ENCODE results near the gene CHRM2. TPM values are rescaled to one million over a fixed set of nuclear protein-coding genes. Genes with fewer than 3 reads are reported as not detected.

The CHRM2 gene
- total and polyA plus RNA-seq, 8 donors = 0.19 to 50.9 (median 4.9) TPM; not detected in 1

- H3K4me3 ChIP-seq = no peak overlapping the region
- 50 to 78% (median 68%) methylated on average over 3 of the region's 3 CpGs for WGBS, 5 donors
- H3K36me3 ChIP-seq = no peaks in the 10 kb centered on the region
- no peaks in the 10 kb centered on the region for H3K27me3 ChIP-seq
- H3K9me3 ChIP-seq = no peaks in the 10 kb centered on the region
- H3K27ac ChIP-seq = no peak overlapping the region
- intact Hi-C loops (cut with DNase I; ENCODE audit: low total_unique reads) = no loop called here
- no peak for TF ChIP-seq POLR2AphosphoS5 (IDR thresholded peaks at IDR 0.05)
- no peak for TF ChIP-seq EP300 (IDR thresholded peaks at IDR 0.05)
- TF ChIP-seq CTCF (IDR thresholded peaks at IDR 0.05) = no peak
- TF ChIP-seq POLR2A (IDR thresholded peaks at IDR 0.05) = no peak
- peaks cover 0 to 1% (median 0%) of the 10 kb centered on the region in 4 donors for H3K4me1 ChIP-seq
- DNase-seq = no peak
These were observed 62.9 kb downstream of the CHRM2 start for GRCh38 chr7:136931169-136931867.

GRCh38 chr7:136937436-136937835, 69.0 kb downstream of the CHRM2 start:
- intact Hi-C loops (cut with DNase I; ENCODE audit: low total_unique reads) = no loop called here
- WGBS, 5 donors = 82 to 90% (median 88%) methylated on average over 5 of the region's 5 CpGs
- Histone ChIP-seq H3K4me3 (no peak overlapping the region), H3K36me3 (no peaks in the 10 kb centered on the region), H3K27ac (no peak overlapping the region), H3K9me3 (no peaks in the 10 kb centered on the region), H3K27me3 (no peaks in the 10 kb centered on the region), H3K4me1 (peaks cover 0 to 4% (median 0%) of the 10 kb centered on the region in 4 donors)
- no peak for TF ChIP-seq CTCF (IDR thresholded peaks at IDR 0.05)
- TF ChIP-seq POLR2A (IDR thresholded peaks at IDR 0.05) = no peak
- TF ChIP-seq POLR2AphosphoS5 (IDR thresholded peaks at IDR 0.05) = no peak
- TF ChIP-seq EP300 (IDR thresholded peaks at IDR 0.05) = no peak
- no peak for DNase-seq

GRCh38 chr7:136938476-136938875, 70.0 kb downstream of the CHRM2 start:
- intact Hi-C loops (cut with DNase I; ENCODE audit: low total_unique reads) = no loop called here
- no peak for DNase-seq
- 82 to 95% (median 91%) methylated on average over 3 to 13 of the region's 13 CpGs for WGBS, 5 donors
- TF ChIP-seq EP300 (IDR thresholded peaks at IDR 0.05) (no peak), POLR2A (IDR thresholded peaks at IDR 0.05) (no peak), CTCF (IDR thresholded peaks at IDR 0.05) (no peak), POLR2AphosphoS5 (IDR thresholded peaks at IDR 0.05) (no peak)
- Histone ChIP-seq H3K27me3 (no peaks in the 10 kb centered on the region), H3K36me3 (no peaks in the 10 kb centered on the region), H3K9me3 (no peaks in the 10 kb centered on the region), H3K4me3 (no peak overlapping the region), H3K4me1 (peaks cover 0 to 4% (median 0%) of the 10 kb centered on the region in 4 donors), H3K27ac (no peak overlapping the region)

- Histone ChIP-seq H3K9me3 (no peaks in the 10 kb centered on the region), H3K4me1 (peaks cover 0 to 4% (median 0%) of the 10 kb centered on the region in 4 donors), H3K4me3 (no peak overlapping the region), H3K27me3 (no peaks in the 10 kb centered on the region), H3K27ac (no peak overlapping the region), H3K36me3 (no peaks in the 10 kb centered on the region)
- intact Hi-C loops (cut with DNase I; ENCODE audit: low total_unique reads) = no loop called here
- DNase-seq = no peak
- no peak for TF ChIP-seq EP300 (IDR thresholded peaks at IDR 0.05)
- no peak for TF ChIP-seq CTCF (IDR thresholded peaks at IDR 0.05)
- TF ChIP-seq POLR2A (IDR thresholded peaks at IDR 0.05) = no peak
- TF ChIP-seq POLR2AphosphoS5 (IDR thresholded peaks at IDR 0.05) = no peak
- 86 to 96% (median 90%) methylated on average over 4 of the region's 4 CpGs for WGBS, 5 donors
These were observed 71.7 kb downstream of the CHRM2 start for GRCh38 chr7:136940122-136940521.
